GM18507 (cell line): ENCODE measurements around the gene STK39.

ENCODE experiments used
- DNase-seq: peaks from one replicate; pipeline ENCODE4 v3.0.0; 2011; ENCODE audit warnings: low read depth; ENCODE audit not compliant: insufficient read length; ENCODE audit errors: extremely low spot score
- FAIRE-seq: peaks from 2 replicates; lab custom pipeline; 2011; peaks lifted over from hg19 to GRCh38; lab: Jason Lieb, UNC

Gene STK39

DNA sequence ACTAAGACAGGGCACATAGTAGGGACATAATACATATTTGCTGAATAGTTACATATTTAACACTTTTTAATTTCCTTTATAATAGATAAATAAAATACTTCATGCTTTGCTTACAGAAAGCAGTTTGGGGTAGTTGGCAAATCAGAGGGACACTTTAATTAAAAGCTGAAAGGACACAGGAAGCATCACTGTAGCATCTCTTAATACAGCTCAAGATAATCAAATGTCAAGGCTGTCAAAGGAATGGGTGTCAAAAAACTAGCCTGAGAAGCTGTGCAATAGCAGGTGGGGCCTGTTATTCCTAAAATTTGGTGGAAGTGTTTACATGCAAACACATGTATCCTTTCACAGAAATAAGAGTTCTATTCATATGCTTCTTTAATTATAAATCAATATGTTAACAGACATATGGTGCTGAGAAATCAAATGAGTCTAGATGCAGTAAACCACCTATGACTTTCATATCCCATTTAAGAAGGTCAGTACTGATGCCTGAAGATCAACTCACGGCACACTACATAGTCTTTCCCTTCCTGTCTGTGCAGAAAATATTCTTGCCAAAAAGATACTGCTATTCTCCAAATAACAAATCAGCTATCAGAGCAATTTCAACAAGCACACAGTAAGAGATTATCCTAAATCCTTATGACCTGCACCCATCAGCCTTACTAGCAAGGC lies 174.6 kb downstream of the STK39 start:
- FAIRE-seq (no peak), DNase-seq (no peak)

DNA sequence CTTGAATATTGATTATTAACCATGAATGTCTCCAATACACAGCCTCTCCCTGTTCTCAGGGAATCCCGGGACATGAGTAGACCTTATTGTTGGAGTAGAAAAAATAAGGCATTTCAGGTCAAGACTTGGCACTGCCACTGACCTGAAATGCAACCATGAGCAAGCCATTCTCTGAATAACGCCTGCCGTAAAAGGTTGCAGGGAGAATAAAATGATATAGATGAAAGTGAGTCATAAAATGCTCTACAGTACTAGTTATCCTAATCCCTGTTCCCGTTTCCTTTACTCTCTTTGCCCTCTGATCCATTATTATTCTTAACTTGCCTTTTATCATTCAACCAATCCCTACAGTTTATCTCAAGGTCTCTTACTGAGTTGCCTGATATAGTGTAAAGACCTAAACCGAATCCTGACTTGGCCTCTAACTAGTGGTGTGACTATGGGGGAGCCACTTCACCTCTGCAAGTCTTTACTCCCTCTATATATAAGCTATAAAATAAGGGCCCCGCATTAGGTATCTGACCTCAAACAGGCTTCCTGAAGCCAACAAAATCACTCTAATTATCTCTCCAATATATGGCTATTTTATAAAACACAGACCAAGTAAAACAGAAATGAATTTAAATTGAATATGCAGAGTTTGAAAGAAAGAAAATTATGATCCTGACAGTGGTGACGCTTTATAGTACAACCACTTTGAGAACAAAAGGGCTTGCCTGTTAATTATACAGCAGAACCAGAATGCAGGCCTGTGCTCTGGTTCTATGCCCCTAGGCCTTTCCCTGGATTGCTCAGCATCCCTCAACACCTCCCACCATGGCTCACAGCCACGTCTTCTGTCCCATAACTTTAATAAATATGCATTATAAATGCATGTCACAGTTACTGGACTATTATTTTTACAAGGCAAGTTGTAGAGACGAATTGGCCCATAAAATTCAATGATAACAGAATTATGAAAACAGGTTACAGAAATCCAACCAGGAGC lies 183.1 kb downstream of the STK39 start:
- FAIRE-seq = no peak
- no peak for DNase-seq

DNA sequence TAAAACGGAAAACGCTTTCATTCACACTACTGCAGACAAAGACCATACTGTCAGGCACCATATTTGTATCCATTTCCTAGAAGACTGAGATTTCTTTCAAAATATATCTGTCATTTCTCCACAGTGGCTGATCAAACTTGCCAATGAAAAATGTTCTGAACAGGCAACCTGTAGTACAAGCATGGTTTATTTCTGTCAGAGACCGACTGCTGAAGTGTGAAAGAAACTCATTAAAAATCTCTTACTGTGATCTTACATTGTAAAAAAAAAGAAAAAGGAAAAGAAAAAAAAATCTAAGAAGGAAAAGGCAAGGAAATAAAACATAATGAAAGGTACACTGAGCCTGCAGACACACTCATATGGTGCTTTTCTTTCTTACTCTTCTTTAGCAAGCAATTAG lies 184.5 kb downstream of the STK39 start:
- FAIRE-seq = no peak

DNA sequence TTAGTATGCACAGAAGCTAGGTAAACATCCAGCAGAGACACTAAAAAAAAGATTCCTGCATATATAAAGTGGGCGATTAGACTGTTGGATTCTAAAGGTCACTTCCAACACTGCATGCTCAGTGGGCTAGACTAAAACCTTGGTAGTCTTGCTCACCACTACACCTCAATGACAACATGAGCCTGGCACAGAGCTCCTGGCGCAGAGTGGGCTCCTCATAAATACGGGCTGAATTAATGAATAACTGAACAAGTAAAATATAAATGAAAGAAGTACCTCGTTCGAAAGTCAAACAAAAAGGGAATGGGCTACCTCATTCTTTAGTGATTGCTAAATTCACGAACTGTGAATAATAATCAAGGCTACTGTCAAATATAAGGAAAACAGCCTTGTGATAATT lies 185.3 kb downstream of the STK39 start:
- no peak for DNase-seq
- no peak for FAIRE-seq

More for the DNA sequence above, 184.5 kb downstream of the STK39 start:
- DNase-seq = no peak

DNA sequence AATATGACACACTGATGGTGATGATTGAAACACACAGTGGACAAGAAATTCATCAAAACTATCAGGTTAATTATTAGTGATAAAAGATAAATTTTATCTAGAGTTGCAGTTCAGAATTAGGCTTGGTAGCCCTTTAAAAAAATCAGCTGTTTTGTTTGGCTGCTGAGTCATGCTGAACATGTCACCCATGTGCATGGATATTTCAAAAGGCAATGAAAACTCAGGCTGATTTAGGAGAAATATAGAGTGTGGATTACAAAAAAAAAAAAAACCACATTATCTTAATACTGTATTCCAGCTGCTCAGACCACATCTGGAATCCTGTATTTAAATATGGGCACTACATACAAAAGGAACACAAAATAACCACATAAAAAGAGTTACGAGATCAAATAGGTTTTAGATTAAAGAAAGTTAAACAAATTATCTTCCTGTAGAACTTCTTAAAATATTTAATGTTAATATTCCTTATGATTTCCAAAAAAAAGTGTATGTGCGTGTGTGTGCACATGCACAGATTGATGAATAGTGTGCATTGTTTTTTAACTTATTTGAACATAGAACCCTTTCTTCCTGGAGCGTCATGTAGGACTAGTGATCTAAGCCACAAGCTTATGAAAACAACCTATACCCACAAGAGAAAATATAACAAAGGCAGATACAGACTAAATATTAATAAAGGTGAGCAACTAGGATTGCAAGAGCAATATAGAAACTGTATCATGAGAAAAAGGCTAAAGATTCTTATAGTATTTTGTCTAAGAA lies 186.2 kb downstream of the STK39 start:
- FAIRE-seq = no peak
- DNase-seq = no peak

DNA sequence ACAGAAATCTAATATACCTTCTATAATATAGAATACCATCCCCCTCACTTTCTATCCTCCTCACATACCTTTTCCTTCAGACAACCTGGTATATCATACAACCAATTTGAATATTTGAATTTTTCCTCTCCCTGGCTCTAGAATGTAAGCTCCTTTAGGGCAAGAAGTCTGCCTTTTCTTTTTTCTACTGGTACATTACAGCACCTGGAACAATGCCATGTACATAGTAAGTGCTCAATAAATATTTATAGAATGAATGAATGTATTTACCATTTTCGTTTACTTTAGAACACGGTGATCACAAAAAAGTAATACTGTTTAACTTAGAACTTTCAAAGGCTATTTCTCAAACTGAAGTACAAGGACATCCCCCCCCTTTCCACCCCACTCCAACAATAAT lies 187.6 kb downstream of the STK39 start:
- DNase-seq (no peak), FAIRE-seq (no peak)

DNA sequence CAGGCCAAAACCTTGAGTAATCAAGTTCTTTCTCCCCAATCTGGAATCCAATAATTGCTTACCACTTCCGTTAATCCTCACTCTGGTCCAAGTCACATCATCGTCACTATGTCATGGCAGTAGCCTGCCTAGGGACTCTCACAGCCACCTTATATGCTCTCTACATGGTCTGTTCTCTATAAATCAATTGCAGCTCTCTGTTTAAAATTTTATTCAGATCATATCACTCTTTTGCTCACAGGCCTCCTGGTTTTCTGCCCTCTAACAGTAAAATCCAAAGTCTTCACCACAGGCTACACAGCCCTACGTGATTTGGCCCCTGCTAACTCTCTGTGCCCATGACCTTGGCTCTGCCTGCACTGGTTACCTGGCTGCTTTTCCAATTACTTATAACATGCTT lies 188.7 kb downstream of the STK39 start:
- FAIRE-seq (no peak), DNase-seq (no peak)

DNA sequence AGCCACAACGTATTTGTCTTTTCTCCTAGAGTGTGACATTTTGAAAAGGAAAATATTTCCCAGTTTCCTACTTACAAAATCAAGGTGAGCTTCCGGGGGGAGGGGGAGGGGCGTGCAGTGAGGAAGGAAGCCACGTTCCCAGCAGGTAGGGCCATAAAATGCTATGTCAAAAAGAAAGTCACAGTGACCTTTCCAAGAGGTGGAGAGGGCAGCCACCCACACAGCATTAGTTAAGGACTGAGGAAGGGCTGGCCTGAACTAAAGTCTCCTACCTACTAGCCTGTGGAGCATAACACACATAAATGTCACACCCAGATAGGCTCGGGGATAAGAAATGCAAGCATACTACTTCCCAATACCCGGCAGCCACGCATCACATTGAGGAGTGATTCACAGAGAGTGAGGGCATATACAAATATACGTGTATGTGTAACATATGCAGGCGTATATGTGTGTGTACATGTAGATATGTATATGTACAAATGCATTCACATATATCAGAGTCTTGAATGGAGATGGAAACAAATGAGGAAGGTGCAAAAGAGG lies 191.1 kb downstream of the STK39 start:
- no peak for FAIRE-seq
- no peak for DNase-seq

DNA sequence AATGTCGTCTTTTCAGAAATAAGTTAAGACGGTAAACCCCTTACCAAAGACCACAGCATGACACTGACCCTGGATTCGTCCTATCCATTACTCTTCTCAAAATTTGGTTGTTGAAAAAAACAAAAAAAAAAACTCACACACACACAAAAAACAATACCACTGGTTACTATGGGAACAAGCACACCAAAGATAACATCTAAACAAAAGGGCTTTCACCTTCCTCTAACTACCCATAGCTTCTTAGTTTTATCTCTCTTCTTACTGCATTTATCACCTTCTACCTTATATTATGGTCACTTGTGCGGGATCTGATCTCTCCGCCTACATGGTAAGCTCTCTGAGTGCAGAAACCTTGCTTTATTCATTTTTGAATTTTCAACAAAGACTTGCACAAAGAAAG lies 192.7 kb downstream of the STK39 start:
- FAIRE-seq (no peak), DNase-seq (no peak)

DNA sequence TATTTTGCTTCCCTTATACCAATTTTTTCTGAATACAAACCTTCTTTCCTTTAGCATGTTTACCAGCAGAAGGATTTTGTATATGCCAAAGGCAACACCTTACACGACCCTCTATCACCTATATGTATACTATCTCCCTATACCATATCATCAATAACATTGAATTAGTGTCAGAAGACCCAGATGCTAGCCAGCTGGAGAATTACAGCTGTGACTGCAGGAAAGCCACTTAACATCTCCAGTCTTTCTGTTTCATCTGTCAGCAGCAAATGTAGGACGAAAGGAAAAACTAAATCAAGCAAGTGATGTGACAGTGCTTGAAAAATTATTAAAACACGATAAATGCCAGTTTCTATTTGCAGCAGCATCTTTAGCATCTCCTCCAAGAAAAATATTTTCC lies 193.7 kb downstream of the STK39 start:
- no peak for DNase-seq
- no peak for FAIRE-seq

DNA sequence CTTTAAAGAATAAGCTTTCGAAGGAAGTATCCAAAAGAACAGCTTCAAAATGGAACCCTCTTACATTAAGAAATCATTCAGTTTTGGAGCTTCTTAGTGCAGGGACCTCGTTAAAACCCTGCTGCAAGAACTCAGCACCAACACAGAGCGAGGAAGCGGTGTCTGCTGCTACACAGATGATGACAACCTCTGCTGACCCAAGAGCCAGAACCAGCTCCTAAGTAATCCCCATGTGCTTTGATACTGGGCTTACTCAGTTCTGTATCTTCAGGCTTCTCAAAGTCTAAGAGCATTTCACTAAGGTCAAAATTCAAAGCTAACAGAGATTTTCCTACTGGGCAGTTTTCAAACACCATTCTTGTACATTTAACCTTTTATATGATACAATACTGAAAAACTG lies 194.6 kb downstream of the STK39 start:
- FAIRE-seq (no peak), DNase-seq (no peak)

DNA sequence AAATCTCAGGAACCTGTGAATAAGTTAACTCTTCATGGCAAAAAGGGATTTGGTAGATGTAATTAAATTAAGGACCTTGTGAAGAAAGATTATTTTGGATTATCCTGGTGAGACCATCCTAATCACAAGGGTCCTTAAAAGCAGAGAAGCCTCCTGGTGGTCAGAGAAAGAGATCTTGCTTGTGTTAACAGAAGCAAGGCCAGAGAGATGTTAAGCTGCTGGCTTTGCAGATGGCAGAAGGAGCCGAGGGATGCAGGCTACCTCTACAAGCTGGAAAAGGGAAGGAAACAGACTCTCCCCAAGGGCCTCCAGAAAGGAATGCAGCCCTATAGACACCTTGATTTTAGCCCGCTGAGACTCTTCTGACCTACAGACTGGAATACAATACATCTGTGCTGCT lies 197.0 kb downstream of the STK39 start:
- DNase-seq (no peak), FAIRE-seq (no peak)

DNA sequence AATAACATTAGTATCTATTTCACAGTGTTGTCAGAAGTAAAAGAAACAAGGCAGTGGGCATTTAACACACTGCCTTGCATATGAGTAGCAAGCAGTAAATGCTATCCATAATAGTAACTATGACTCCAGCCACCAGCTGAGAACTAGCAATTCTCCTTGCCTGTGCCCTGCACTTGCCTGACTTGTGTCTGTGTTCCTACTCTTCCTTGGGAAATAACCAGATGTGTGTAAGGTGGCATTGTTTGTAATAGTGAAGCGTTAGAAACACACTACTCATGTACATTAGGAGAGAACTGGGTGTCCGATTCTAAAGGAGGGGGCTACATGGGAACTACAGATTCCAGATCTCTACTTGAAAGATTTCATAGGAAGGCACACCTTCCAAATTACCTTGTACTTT lies 197.8 kb downstream of the STK39 start:
- DNase-seq = no peak
- FAIRE-seq = no peak

DNA sequence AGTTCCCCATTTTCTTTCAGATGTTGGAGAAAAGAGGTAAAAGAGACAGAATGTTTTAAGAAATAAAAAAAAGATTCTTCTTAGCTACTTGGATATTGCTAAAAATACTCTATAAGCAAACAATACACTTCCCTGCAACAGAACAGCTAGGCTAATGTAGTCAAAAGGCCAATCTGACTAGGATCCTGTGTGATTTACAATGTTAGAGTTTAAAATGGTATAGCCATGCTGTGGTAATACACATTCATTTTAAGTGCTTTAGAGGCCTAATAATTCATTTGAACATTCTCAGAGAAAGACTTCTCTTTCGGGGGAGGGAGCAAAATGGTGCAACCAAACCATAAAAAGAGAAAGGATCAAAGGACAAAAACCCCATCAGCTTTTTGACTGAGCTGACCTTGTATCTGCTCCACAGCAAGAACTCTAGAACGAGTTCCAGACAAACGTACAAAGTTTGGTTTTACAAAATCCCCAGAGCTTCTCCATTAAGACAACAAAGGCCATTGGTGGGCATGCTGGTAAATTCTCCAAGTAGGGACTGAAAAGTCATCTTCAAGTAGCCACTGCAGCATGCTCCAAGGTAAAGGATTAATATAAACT lies 200.2 kb downstream of the STK39 start:
- FAIRE-seq (no peak), DNase-seq (no peak)

DNA sequence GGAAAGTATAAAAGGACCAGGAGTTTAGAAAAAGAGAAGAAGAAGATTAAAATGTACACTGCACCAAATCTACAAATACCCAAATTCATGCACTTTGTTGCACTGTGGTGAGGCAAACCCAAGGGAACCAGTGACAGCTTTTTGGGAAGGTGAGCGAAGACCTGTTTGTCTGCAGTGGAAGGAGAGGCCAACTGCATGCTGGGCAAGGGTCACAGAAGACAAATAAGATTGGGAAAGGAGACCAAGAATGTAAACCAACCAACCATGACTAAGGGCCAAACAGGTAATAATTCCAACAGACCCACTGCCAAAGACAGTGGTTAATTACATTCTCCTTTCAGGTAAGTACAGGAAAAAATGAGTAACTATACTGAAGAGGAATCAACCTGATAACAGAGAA lies 202.8 kb downstream of the STK39 start:
- FAIRE-seq (no peak), DNase-seq (no peak)

DNA sequence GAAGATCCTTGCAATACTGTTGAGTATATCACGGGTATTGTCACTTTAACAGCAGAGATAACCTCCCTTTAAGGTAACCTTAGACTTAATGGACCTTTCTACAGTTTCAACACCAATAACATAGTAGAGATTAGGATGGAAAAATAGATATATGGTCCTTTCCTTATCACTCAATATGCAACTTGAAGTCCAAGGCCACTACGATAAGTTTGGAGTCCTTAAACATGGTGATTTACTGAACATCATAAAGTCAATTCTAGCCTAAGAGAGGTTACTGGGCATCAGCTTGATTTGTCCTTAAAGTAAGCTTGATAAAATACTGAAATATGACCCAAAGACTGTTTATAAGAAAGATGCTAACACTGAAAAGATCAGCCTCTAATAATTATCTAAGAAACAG lies 203.2 kb downstream of the STK39 start:
- FAIRE-seq (no peak), DNase-seq (no peak)

DNA sequence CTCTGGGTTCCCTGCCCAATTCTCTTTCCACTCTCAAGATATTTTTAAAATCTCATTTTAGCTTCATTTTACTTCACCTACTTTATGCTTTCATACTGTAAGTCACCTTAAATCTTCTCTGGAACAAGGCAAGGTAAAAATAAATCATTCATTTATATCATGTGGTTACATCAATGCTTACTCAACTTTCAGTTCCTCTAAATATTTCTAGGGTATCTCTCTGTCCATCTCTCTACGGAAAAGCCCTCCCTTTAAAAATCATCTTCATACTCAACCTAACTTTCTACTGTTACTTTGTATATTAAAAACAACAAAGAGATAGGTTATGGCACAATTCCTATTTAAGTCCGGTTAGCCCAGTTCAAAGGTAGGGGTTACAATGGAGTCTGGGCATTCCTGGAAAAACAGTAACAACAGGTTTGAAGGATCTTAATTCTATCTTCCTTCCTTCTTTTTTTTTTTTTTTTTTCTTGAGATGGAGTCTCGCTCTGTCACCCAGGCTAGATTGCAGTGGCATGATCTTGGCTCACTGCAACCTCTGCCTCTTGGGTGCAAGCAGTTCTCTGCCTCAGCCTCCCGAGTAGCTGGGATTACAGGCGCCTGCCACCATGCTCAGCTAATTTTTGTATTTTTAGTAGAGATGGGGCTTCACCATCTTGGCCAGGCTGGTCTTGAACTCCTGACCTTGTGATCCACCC lies 205.1 kb downstream of the STK39 start:
- peak; percentile 65 for FAIRE-seq
- DNase-seq = peak; percentile 32

DNA sequence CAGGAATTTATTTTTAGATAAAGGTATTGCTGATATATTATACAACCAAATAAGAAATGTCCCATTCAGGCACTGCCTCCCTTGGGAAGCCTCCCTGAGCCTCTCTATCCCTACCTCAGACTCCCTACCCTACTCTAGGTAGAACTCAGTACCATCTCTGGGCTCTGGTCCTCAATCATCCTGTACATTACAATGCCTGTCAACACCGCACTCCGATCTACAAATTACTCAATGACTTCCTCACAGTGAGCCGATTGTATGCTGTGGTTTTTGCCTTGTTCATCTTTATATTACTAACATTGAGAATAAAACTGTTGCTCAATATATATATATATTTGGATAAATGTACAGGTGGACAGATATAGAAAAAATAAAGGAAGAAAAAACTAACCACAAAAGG lies 207.5 kb downstream of the STK39 start:
- FAIRE-seq = no peak
- no peak for DNase-seq

DNA sequence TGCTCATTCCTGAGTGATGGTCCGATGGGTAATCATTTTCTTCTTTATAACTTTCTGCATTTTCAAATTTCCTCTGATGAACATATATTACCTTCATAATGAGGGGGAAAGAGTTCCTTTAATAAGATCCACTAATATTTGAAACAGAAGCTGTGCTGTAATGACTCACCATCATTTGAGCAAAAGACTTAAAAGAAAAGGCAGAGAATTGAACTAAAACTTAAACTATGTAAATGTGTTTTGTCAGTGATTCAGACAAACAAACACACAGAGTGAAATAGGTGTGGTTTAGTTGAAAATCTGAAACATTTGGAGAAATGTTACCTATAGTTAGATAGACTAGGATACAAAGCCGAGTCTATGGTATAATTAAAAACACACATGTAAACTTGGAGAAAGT lies 209.6 kb downstream of the STK39 start:
- no peak for DNase-seq
- peak; percentile 39 for FAIRE-seq
